Neural cell (in vitro differentiated cells): ENCODE results near the gene TINAG. TPM values are rescaled to one million over a fixed set of nuclear protein-coding genes. Genes with fewer than 3 reads are reported as not detected.

Experiments used
- H2AFZ ChIP-seq: fragments of 200-600, 300-800 bp; sonication (generic), shearing (Covaris generic); 2 replicates; pipeline ENCODE4 v1.6.0; 2014; ENCODE audit warnings: low read depth, mild to moderate bottlenecking, antibody characterized with exemption, low read length, moderate library complexity
- H3F3A ChIP-seq: fragments of 200-600 bp; shearing (Covaris generic); 2 replicates; pipeline ENCODE4 v1.6.1; 2016; ENCODE audit warnings: mild to moderate bottlenecking, moderate library complexity, mixed read lengths, antibody characterized with exemption, low read length; ENCODE audit not compliant: insufficient read depth, poor library complexity, severe bottlenecking
- H3K27ac ChIP-seq: fragments of 200-600, 300-800 bp; sonication (generic), shearing (Covaris generic); 2 replicates; pipeline ENCODE4 v1.5.1; 2014; ENCODE audit warnings: mild to moderate bottlenecking, low read length, moderate library complexity
- H3K27me3 ChIP-seq: fragments of 300-800, 200-600 bp; sonication (generic), shearing (Covaris generic); 2 replicates; pipeline ENCODE4 v1.6.0; 2014; ENCODE audit warnings: mild to moderate bottlenecking, low read depth, low read length, moderate library complexity; ENCODE audit not compliant: insufficient read depth
- H3K36me3 ChIP-seq: fragments of 300-800, 200-600 bp; sonication (generic), shearing (Covaris generic); 2 replicates; pipeline ENCODE4 v1.5.1; 2014; ENCODE audit warnings: mild to moderate bottlenecking, antibody characterized with exemption, low read length, moderate library complexity; ENCODE audit not compliant: insufficient read depth
- H3K4me2 ChIP-seq: fragments of 300-800, 200-600 bp; sonication (generic), shearing (Covaris generic); 2 replicates; pipeline ENCODE4 v1.6.0; 2014; ENCODE audit warnings: mild to moderate bottlenecking, low read length
- H3K4me3 ChIP-seq: fragments of 300-800, 200-600 bp; sonication (generic), shearing (Covaris generic); 2 replicates; pipeline ENCODE4 v1.5.1; 2014; ENCODE audit warnings: mild to moderate bottlenecking, low read length, moderate library complexity
- H3K79me2 ChIP-seq: fragments of 200-600 bp; shearing (Covaris generic); replicated peaks from 2 replicates; pipeline ENCODE4 v1.6.0; 2014; ENCODE audit warnings: mild to moderate bottlenecking, low read length, moderate library complexity; ENCODE audit not compliant: insufficient read depth
- H3K9ac ChIP-seq: fragments of 300-800, 200-600 bp; sonication (generic), shearing (Covaris generic); 2 replicates; pipeline ENCODE4 v1.6.1; 2016; ENCODE audit warnings: mild to moderate bottlenecking, low read length, mixed read lengths
- H3K9me2 ChIP-seq: fragments of 200-600 bp; shearing (Covaris generic); 2 replicates; pipeline ENCODE4 v1.6.1; 2016; ENCODE audit warnings: mild to moderate bottlenecking, low read length, mixed read lengths; ENCODE audit not compliant: insufficient read depth
- H3K9me3 ChIP-seq: fragments of 200-600, 300-800 bp; sonication (generic), shearing (Covaris generic); 2 replicates; pipeline ENCODE4 v1.6.1; 2016; ENCODE audit warnings: mild to moderate bottlenecking, mixed run types, low read length, moderate library complexity, mixed read lengths
- H4K20me1 ChIP-seq: fragments of 200-600 bp; shearing (Covaris generic); 2 replicates; pipeline ENCODE4 v1.6.1; 2016; ENCODE audit warnings: mild to moderate bottlenecking, mixed run types; ENCODE audit not compliant: insufficient read depth
- EP300 ChIP-seq: fragments of 450-650 bp; conservative IDR thresholded peaks from 2 replicates; pipeline ENCODE4 v1.6.1; 2014; ENCODE audit warnings: antibody characterized with exemption, mild to moderate bottlenecking, moderate library complexity; ENCODE audit not compliant: poor library complexity, severe bottlenecking
- EZH2 ChIP-seq: fragments of 200-600, 300-800 bp; shearing (Covaris generic), sonication (generic); IDR thresholded peaks from 2 replicates; pipeline ENCODE4 v1.6.1; 2014; ENCODE audit warnings: antibody characterized with exemption, low read length, borderline replicate concordance, mild to moderate bottlenecking; ENCODE audit not compliant: insufficient read depth, poor library complexity, severe bottlenecking
- MXI1 ChIP-seq: fragments of 450-650 bp; conservative IDR thresholded peaks from 2 replicates; pipeline ENCODE4 v1.6.1; 2014; ENCODE audit warnings: antibody characterized with exemption, mild to moderate bottlenecking; ENCODE audit not compliant: poor library complexity, severe bottlenecking
- POLR2AphosphoS5 ChIP-seq: IDR thresholded peaks from 2 replicates; pipeline ENCODE4 v1.6.1; 2012
- RAD21 ChIP-seq: fragments of 450-650 bp; conservative IDR thresholded peaks from 2 replicates; pipeline ENCODE4 v1.6.1; 2014; ENCODE audit warnings: antibody characterized with exemption, mild to moderate bottlenecking, moderate library complexity
- REST ChIP-seq: IDR thresholded peaks from 2 replicates; pipeline ENCODE4 v1.6.1; 2012; ENCODE audit warnings: borderline replicate concordance
- SMC3 ChIP-seq: fragments of 450-650 bp; conservative IDR thresholded peaks from 2 replicates; pipeline ENCODE4 v1.6.1; 2014; ENCODE audit warnings: antibody characterized with exemption, mild to moderate bottlenecking, moderate library complexity; ENCODE audit not compliant: poor library complexity
- TAF1 ChIP-seq: IDR thresholded peaks from 2 replicates; pipeline ENCODE4 v1.6.1; 2012; ENCODE audit warnings: low read depth
- polyA plus RNA-seq: library from polyadenylated mRNA; depleted of rRNA; stranded (reverse); fragments of >200 nt; gene quantifications from 2 replicates; pipeline ENCODE4 v1.2.3, GENCODE V29; 2014
- TF ChIP-seq, protein P1 (sequence below): fragments of 450-650 bp; IDR thresholded peaks from 2 replicates; pipeline ENCODE4 v1.5.1; 2014; ENCODE audit warnings: antibody characterized with exemption, mild to moderate bottlenecking, moderate library complexity; ENCODE audit not compliant: poor library complexity, severe bottlenecking

The TINAG gene
- polyA plus RNA-seq, 1 donor from 2014 or later, result 1.1 TPM

DNA sequence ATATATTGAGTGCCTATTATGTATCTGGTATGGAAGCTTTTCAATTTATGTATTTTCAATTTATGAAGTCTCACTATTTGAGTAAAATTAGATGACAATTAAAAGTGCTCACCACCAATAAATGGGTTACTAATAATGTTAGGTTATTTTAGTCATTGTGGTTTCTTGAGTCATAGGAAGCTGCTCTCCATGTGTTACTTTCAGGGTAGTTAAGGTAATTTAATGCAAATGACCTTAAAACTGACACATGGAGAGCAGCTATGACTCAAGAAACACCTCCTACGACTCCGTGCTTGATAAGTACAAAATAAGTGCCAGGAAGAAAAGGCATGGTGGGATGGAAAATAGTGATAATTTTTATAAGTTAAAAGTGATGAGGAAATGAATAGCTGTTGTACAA lies 16.5 kb upstream of the TINAG start:
- TF ChIP-seq EP300 (no peak), RAD21 (no peak), POLR2AphosphoS5 (no peak), SMC3 (no peak), MXI1 (no peak), EZH2 (no peak), TAF1 (no peak), REST (no peak)
- TF ChIP-seq, protein P1, sequence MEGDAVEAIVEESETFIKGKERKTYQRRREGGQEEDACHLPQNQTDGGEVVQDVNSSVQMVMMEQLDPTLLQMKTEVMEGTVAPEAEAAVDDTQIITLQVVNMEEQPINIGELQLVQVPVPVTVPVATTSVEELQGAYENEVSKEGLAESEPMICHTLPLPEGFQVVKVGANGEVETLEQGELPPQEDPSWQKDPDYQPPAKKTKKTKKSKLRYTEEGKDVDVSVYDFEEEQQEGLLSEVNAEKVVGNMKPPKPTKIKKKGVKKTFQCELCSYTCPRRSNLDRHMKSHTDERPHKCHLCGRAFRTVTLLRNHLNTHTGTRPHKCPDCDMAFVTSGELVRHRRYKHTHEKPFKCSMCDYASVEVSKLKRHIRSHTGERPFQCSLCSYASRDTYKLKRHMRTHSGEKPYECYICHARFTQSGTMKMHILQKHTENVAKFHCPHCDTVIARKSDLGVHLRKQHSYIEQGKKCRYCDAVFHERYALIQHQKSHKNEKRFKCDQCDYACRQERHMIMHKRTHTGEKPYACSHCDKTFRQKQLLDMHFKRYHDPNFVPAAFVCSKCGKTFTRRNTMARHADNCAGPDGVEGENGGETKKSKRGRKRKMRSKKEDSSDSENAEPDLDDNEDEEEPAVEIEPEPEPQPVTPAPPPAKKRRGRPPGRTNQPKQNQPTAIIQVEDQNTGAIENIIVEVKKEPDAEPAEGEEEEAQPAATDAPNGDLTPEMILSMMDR, result no peak
- peak overlapping the region; percentile 19 for H3K4me3 ChIP-seq
- no peaks in the 10 kb centered on the region for H3K9me3 ChIP-seq

DNA sequence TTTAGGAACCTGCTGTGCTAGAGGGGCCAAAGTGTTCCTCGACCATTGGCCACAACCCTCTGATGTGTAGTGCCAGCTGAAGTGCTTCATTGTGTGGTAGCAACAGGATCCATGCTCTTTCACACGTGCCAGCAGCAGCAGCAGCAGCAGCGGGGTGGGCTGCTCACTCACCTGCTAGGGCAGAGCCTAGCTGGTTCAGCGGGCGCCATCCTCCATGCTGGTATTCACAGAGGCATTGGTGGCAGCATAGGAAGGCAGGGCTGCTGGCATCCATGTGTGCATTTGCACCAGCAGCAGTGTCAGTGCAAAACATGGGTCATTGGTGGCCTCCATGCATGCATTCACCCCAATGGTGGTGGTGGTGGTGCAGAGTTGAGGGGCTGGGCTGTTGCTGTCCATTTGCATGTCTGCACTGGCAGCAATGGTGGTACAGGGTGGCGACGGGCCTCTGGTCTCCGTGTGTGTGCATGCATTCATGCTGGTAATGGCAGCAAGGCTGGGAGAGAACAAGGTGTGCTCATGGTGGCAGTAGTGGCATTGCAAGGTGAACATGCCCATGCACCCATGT lies 13.2 kb upstream of the TINAG start:
- no peaks in the 10 kb centered on the region for H3K36me3 ChIP-seq
- no peaks in the 10 kb centered on the region for H4K20me1 ChIP-seq
- H3K9me3 ChIP-seq, result no peaks in the 10 kb centered on the region
- H3K4me3 ChIP-seq, result no peak overlapping the region
- no peak overlapping the region for H3K4me2 ChIP-seq
- no peaks in the 10 kb centered on the region for H3F3A ChIP-seq
- no peak for TF ChIP-seq MXI1
- no peak for TF ChIP-seq SMC3
- TF ChIP-seq RAD21, result no peak
- TF ChIP-seq REST, result no peak
- TF ChIP-seq, protein P1, result no peak
- TF ChIP-seq EP300, result no peak
- no peak overlapping the region for H3K27ac ChIP-seq
- no peak overlapping the region for H3K9ac ChIP-seq
- no peaks in the 10 kb centered on the region for H3K9me2 ChIP-seq
- H3K79me2 ChIP-seq, result no peaks in the 10 kb centered on the region
- H3K27me3 ChIP-seq, result no peaks in the 10 kb centered on the region
- H2AFZ ChIP-seq, result no peak overlapping the region

More for the DNA sequence above, 16.5 kb upstream of the TINAG start:
- no peaks in the 10 kb centered on the region for H3K36me3 ChIP-seq
- peak overlapping the region; percentile 73 for H3K27ac ChIP-seq
- H3F3A ChIP-seq, result no peaks in the 10 kb centered on the region
- H3K79me2 ChIP-seq, result no peaks in the 10 kb centered on the region
- no peaks in the 10 kb centered on the region for H3K27me3 ChIP-seq
- peak overlapping the region; percentile 22 for H3K4me2 ChIP-seq
- H3K9ac ChIP-seq, result no peak overlapping the region
- H2AFZ ChIP-seq, result no peak overlapping the region
- H3K9me2 ChIP-seq, result no peaks in the 10 kb centered on the region
- H4K20me1 ChIP-seq, result no peaks in the 10 kb centered on the region
